Neuronal stem cell (in vitro differentiated cells): ENCODE data around the gene FRRS1L.

ENCODE experiments used
- DNase-seq: peaks from one replicate; pipeline ENCODE4 v3.0.0-alpha.2; 2013; ENCODE audit warnings: low spot score
- H2AFZ ChIP-seq: one replicate; pipeline ENCODE4 v1.6.1; 2013; ENCODE audit warnings: mild to moderate bottlenecking, low read length, inconsistent platforms
- H2AK5ac ChIP-seq: 2 replicates; pipeline ENCODE4 v1.6.1; 2013; ENCODE audit warnings: low read depth, mild to moderate bottlenecking, inconsistent platforms, low read length, moderate library complexity, mixed read lengths
- H2BK120ac ChIP-seq: 2 replicates; pipeline ENCODE4 v1.6.1; 2013; ENCODE audit warnings: low read depth, mild to moderate bottlenecking, inconsistent platforms, low read length, moderate library complexity, mixed read lengths
- H2BK12ac ChIP-seq: one replicate; pipeline ENCODE4 v1.6.1; 2013; ENCODE audit warnings: low read length, inconsistent platforms
- H2BK15ac ChIP-seq: 2 replicates; pipeline ENCODE4 v1.6.1; 2013; ENCODE audit warnings: mild to moderate bottlenecking, low read length, inconsistent platforms, mixed read lengths
- H2BK5ac ChIP-seq: one replicate; pipeline ENCODE4 v1.6.1; 2013; ENCODE audit warnings: inconsistent platforms, mild to moderate bottlenecking, low read length, moderate library complexity
- H3K14ac ChIP-seq: one replicate; pipeline ENCODE4 v1.6.1; 2013; ENCODE audit warnings: low read length, inconsistent platforms
- H3K18ac ChIP-seq: 2 replicates; pipeline ENCODE4 v1.6.1; 2013; ENCODE audit warnings: low read length, inconsistent platforms
- H3K23ac ChIP-seq: 2 replicates; pipeline ENCODE4 v1.6.1; 2013; ENCODE audit warnings: low read depth, mild to moderate bottlenecking, mixed read lengths, low read length, inconsistent platforms; ENCODE audit not compliant: poor library complexity
- H3K27ac ChIP-seq: replicated peaks from 3 replicates; pipeline ENCODE4 v1.5.1; 2013; ENCODE audit warnings: low read length, inconsistent platforms
- H3K27me3 ChIP-seq, 3 experiments: 2 replicates each; pipeline ENCODE4 v1.6.1; 2013; ENCODE audit warnings: low read length in 3 of 3, mild to moderate bottlenecking in 2 of 3, inconsistent platforms in 1 of 3, low read depth in 1 of 3, mixed read lengths in 1 of 3, moderate library complexity in 1 of 3; ENCODE audit not compliant: control insufficient read depth in 3 of 3, insufficient read depth in 3 of 3
- H3K36me3 ChIP-seq, 2 donors: replicated peaks in 1 of 2; 2 replicates each; pipeline ENCODE4 v1.6.1; 2013; ENCODE audit warnings: low read length in 2 of 2; ENCODE audit not compliant: control insufficient read depth in 2 of 2, insufficient read depth in 2 of 2
- H3K4ac ChIP-seq: 2 replicates; pipeline ENCODE4 v1.6.1; 2013; ENCODE audit warnings: inconsistent platforms, mild to moderate bottlenecking, low read length, moderate library complexity
- H3K4me1 ChIP-seq, 2 donors: 1 replicate in 1 of 2; 2 replicates in 1 of 2; pipeline ENCODE4 v1.6.1; 2013; ENCODE audit warnings: low read length in 2 of 2, low read depth in 1 of 2; ENCODE audit not compliant: control insufficient read depth in 2 of 2, insufficient read depth in 1 of 2
- H3K4me2 ChIP-seq: one replicate; pipeline ENCODE4 v1.6.1; 2013; ENCODE audit warnings: mild to moderate bottlenecking, low read length, inconsistent platforms; ENCODE audit not compliant: insufficient read depth, poor library complexity, severe bottlenecking
- H3K4me3 ChIP-seq, 2 donors: 2 replicates each; pipeline ENCODE4 v1.5.1; 2013; ENCODE audit warnings: low read length in 2 of 2, mild to moderate bottlenecking in 2 of 2, inconsistent platforms in 1 of 2, moderate library complexity in 1 of 2
- H3K79me1 ChIP-seq: one replicate; pipeline ENCODE4 v1.6.1; 2013; ENCODE audit warnings: low read depth, mild to moderate bottlenecking, inconsistent platforms, low read length, moderate library complexity
- H3K9ac ChIP-seq: one replicate; pipeline ENCODE4 v1.6.1; 2013; ENCODE audit warnings: mild to moderate bottlenecking, low read depth, low read length, inconsistent platforms; ENCODE audit not compliant: poor library complexity
- H3K9me3 ChIP-seq, 2 donors: replicated peaks in 1 of 2; 2 replicates each; pipeline versions ENCODE3 to v1.6.1; 2013; ENCODE audit warnings: low read length in 2 of 2, mild to moderate bottlenecking in 2 of 2, inconsistent platforms in 1 of 2, low read depth in 1 of 2, mixed read lengths in 1 of 2, moderate library complexity in 1 of 2; ENCODE audit not compliant: control insufficient read depth in 2 of 2, insufficient read depth in 1 of 2
- H4K8ac ChIP-seq: one replicate; pipeline ENCODE4 v1.6.1; 2013; ENCODE audit warnings: low read depth, mild to moderate bottlenecking, inconsistent platforms, low read length, moderate library complexity
- H4K91ac ChIP-seq: one replicate; pipeline ENCODE4 v1.6.1; 2013; ENCODE audit warnings: low read length, low read depth, mild to moderate bottlenecking, inconsistent platforms; ENCODE audit not compliant: poor library complexity
- WGBS, 2 donors: extraction: QIAGEN DNeasy Blood & Tissue Kit; methylation state at CpG; one replicate each; pipeline ENCODE4 v1.1.7; 2013; ENCODE audit warnings: missing lambda C conversion rate in 2 of 2, mixed read lengths in 1 of 2; ENCODE audit not compliant: insufficient read length in 2 of 2, insufficient replicate concordance in 1 of 2; ENCODE audit errors: extremely low coverage in 2 of 2; 5-methylcytosine and 5-hydroxymethylcytosine counted together

Gene FRRS1L

GRCh38 chr9:109094268-109094667 lies 72.8 kb downstream of the FRRS1L start:
- no CpG with 5 or more reads among the region's 6 CpGs for WGBS, 2 donors
- Histone ChIP-seq H3K18ac (no peak overlapping the region), H3K36me3 (peaks cover 7 to 75% of the 10 kb centered on the region in 2 donors)

GRCh38 chr9:109092587-109092986 lies 74.5 kb downstream of the FRRS1L start:
- no peaks in the 10 kb centered on the region for H3K9me3 ChIP-seq
- H3K36me3 ChIP-seq: peaks cover 13 to 89% of the 10 kb centered on the region in 2 donors
- no peak overlapping the region for H3K4ac ChIP-seq
- H3K18ac ChIP-seq: no peak overlapping the region
- peaks cover 3% of the 10 kb centered on the region for H3K79me1 ChIP-seq
- H4K91ac ChIP-seq: no peak overlapping the region
- no peak overlapping the region for H2BK5ac ChIP-seq
- H3K4me1 ChIP-seq: peaks cover 0 to 2% of the 10 kb centered on the region in 2 donors
- no peak overlapping the region for H4K8ac ChIP-seq
- H2AFZ ChIP-seq: no peak overlapping the region
- no peaks in the 10 kb centered on the region for H3K27me3 ChIP-seq
- no peak overlapping the region for H2BK15ac ChIP-seq
- no CpG with 5 or more reads among the region's 1 CpG for WGBS, 2 donors
- H3K4me2 ChIP-seq: no peak overlapping the region
- H3K9ac ChIP-seq: no peak overlapping the region
- no peak overlapping the region for H3K14ac ChIP-seq
- no peak overlapping the region for H2BK120ac ChIP-seq
- no peak overlapping the region for H3K23ac ChIP-seq
- H2AK5ac ChIP-seq: no peak overlapping the region
- H2BK12ac ChIP-seq: no peak overlapping the region
- no peak overlapping the region for H3K27ac ChIP-seq
- DNase-seq: no peak
- H3K4me3 ChIP-seq: no peak overlapping the region

More at GRCh38 chr9:109094268-109094667, 72.8 kb downstream of the FRRS1L start:
- Histone ChIP-seq H3K4me2 (no peak overlapping the region), H3K9ac (no peak overlapping the region), H3K27ac (no peak overlapping the region), H3K27me3 (no peaks in the 10 kb centered on the region), H3K79me1 (peaks cover 3% of the 10 kb centered on the region), H2AK5ac (no peak overlapping the region), H4K8ac (no peak overlapping the region), H3K4me3 (no peak overlapping the region), H3K4ac (no peak overlapping the region), H2BK15ac (no peak overlapping the region), H4K91ac (no peak overlapping the region), H3K14ac (no peak overlapping the region), H2BK12ac (no peak overlapping the region), H3K4me1 (peaks cover 4 to 13% of the 10 kb centered on the region in 2 donors), H2BK5ac (no peak overlapping the region), H3K9me3 (no peaks in the 10 kb centered on the region), H2BK120ac (no peak overlapping the region), H3K23ac (no peak overlapping the region), H2AFZ (no peak overlapping the region)
- DNase-seq: no peak

- no peak overlapping the region for H3K14ac ChIP-seq
- H3K4ac ChIP-seq: no peak overlapping the region
- no peak overlapping the region for H4K8ac ChIP-seq
- H2BK12ac ChIP-seq: no peak overlapping the region
- no peak overlapping the region for H4K91ac ChIP-seq
- no peak for DNase-seq
- no peak overlapping the region for H2AK5ac ChIP-seq
- no peak overlapping the region for H2BK120ac ChIP-seq
- no peaks in the 10 kb centered on the region for H3K4me1 ChIP-seq
- H3K36me3 ChIP-seq: peaks cover 13 to 91% of the 10 kb centered on the region in 2 donors
- H3K18ac ChIP-seq: no peak overlapping the region
- H3K79me1 ChIP-seq: peaks cover 3% of the 10 kb centered on the region
- H3K4me3 ChIP-seq: no peak overlapping the region
- H3K9me3 ChIP-seq: no peaks in the 10 kb centered on the region
- H2BK5ac ChIP-seq: no peak overlapping the region
- no peak overlapping the region for H2AFZ ChIP-seq
- no peak overlapping the region for H3K27ac ChIP-seq
- no peaks in the 10 kb centered on the region for H3K27me3 ChIP-seq
- no peak overlapping the region for H2BK15ac ChIP-seq
- no peak overlapping the region for H3K4me2 ChIP-seq
- no peak overlapping the region for H3K23ac ChIP-seq
- H3K9ac ChIP-seq: no peak overlapping the region
These were observed 74.9 kb downstream of the FRRS1L start for GRCh38 chr9:109092051-109092580.

GRCh38 chr9:109088221-109088620 lies 78.8 kb downstream of the FRRS1L start:
- Histone ChIP-seq H3K4me1 (no peaks in the 10 kb centered on the region), H3K27ac (no peak overlapping the region), H3K4me2 (no peak overlapping the region), H3K18ac (no peak overlapping the region), H4K91ac (no peak overlapping the region), H2BK120ac (no peak overlapping the region), H3K36me3 (peaks cover 14 to 97% of the 10 kb centered on the region in 2 donors), H2BK5ac (no peak overlapping the region), H3K4me3 (no peak overlapping the region), H2BK12ac (no peak overlapping the region), H3K4ac (no peak overlapping the region), H3K9ac (no peak overlapping the region), H3K9me3 (no peaks in the 10 kb centered on the region), H3K27me3 (no peaks in the 10 kb centered on the region), H2AK5ac (no peak overlapping the region), H3K14ac (no peak overlapping the region), H2AFZ (no peak overlapping the region), H4K8ac (no peak overlapping the region), H3K23ac (no peak overlapping the region), H2BK15ac (no peak overlapping the region), H3K79me1 (peaks cover 5% of the 10 kb centered on the region)
- DNase-seq: no peak
- no CpG with 5 or more reads among the region's 7 CpGs for WGBS, 2 donors
